T-cell (primary cell): ENCODE results near the gene RPRD1A. TPM values are rescaled to one million over a fixed set of nuclear protein-coding genes. Genes with fewer than 3 reads are reported as not detected.

Experiments used
- ATAC-seq, 4 experiments: fragments of 200-7000 bp in 3 of 4; fragments of 150-1000 bp in 1 of 4; cut with Tn5 transposase; replicated peaks in 1 of 4; 1 replicate in 3 of 4; 2 replicates in 1 of 4; pipeline ENCODE4 v1.10.0; 2021; ENCODE audit warnings: moderate library complexity in 3 of 4, mild to moderate bottlenecking in 2 of 4, moderate number of reproducible peaks in 1 of 4
- CTCF ChIA-PET, 2 donors: fragments of 300-600 bp; sonication (Branson Sonifier 250); formaldehyde crosslinking; loops; one replicate each; lab custom pipeline; 2022; ENCODE audit warnings: antibody characterized with exemption in 2 of 2; lab: Charles Lee
- POLR2A ChIA-PET, 2 donors: fragments of 300-600 bp; sonication (Branson Sonifier 250); formaldehyde crosslinking; loops; one replicate each; lab custom pipeline; 2022; ENCODE audit warnings: antibody characterized with exemption in 2 of 2; lab: Charles Lee
- DNase-seq, 35 experiments: peaks; one replicate each; pipeline versions ENCODE4 v3.0.0 to v3.0.0-alpha.2; 2013 to 2023
- H3K27ac ChIP-seq: one replicate; pipeline ENCODE4 v1.5.1; 2013; ENCODE audit warnings: low read length
- H3K27me3 ChIP-seq, 2 experiments: replicated peaks in 1 of 2; 1 replicate in 1 of 2; 2 replicates in 1 of 2; pipeline versions ENCODE4 v1.6.1 to v1.7.0; 2013; ENCODE audit warnings: low read length in 1 of 2, mixed read lengths in 1 of 2; ENCODE audit not compliant: control insufficient read depth in 2 of 2, insufficient read depth in 2 of 2; ENCODE audit errors: extremely low read depth in 1 of 2
- H3K36me3 ChIP-seq, 2 donors: 1 replicate in 1 of 2; 2 replicates in 1 of 2; pipeline versions ENCODE4 v1.6.1 to v1.7.0; 2013; ENCODE audit warnings: low read length in 1 of 2; ENCODE audit not compliant: control insufficient read depth in 2 of 2, insufficient read depth in 1 of 2; ENCODE audit errors: extremely low read depth in 1 of 2
- H3K4me1 ChIP-seq, 2 experiments: 1 replicate in 1 of 2; 2 replicates in 1 of 2; pipeline versions ENCODE4 v1.6.1 to v1.7.0; 2013; ENCODE audit warnings: low read length in 2 of 2, mixed read lengths in 1 of 2; ENCODE audit not compliant: insufficient read depth in 2 of 2, control insufficient read depth in 1 of 2; ENCODE audit errors: extremely low read depth in 1 of 2
- H3K4me3 ChIP-seq, 2 donors: 1 replicate in 1 of 2; 2 replicates in 1 of 2; pipeline versions ENCODE4 v1.5.1 to v1.7.0; 2013; ENCODE audit warnings: mild to moderate bottlenecking in 2 of 2, low read length in 1 of 2, moderate library complexity in 1 of 2; ENCODE audit not compliant: control insufficient read depth in 1 of 2; ENCODE audit errors: extremely low read depth in 1 of 2
- H3K9me3 ChIP-seq: 2 replicates; pipeline ENCODE4 v1.7.0; 2013
- H3K27ac Mint-ChIP-seq, 2 donors: one replicate each; pipeline ENCODE4 v1.8.0; 2020 to 2021; ENCODE audit warnings: mild to moderate bottlenecking in 2 of 2, mixed read lengths in 2 of 2
- H3K27me3 Mint-ChIP-seq, 2 donors: one replicate each; pipeline ENCODE4 v1.8.0; 2021 to 2022; ENCODE audit warnings: mixed read lengths in 2 of 2
- H3K36me3 Mint-ChIP-seq: one replicate; pipeline ENCODE4 v1.8.0; 2021; ENCODE audit warnings: mixed read lengths
- H3K4me1 Mint-ChIP-seq, 3 donors: one replicate each; pipeline ENCODE4 v1.8.0; 2020 to 2022; ENCODE audit warnings: mixed read lengths in 3 of 3, mild to moderate bottlenecking in 1 of 3
- H3K4me3 Mint-ChIP-seq, 3 donors: one replicate each; pipeline ENCODE4 v1.8.0; 2020 to 2022; ENCODE audit warnings: mild to moderate bottlenecking in 3 of 3, mixed read lengths in 3 of 3, moderate library complexity in 3 of 3
- H3K9me3 Mint-ChIP-seq, 3 donors: one replicate each; pipeline ENCODE4 v1.8.0; 2020 to 2022; ENCODE audit warnings: mixed read lengths in 3 of 3
- WGBS: methylation state at CpG from one replicate; pipeline ENCODE4 v1.1.5; 2013; ENCODE audit warnings: missing lambda C conversion rate; ENCODE audit not compliant: insufficient coverage; 5-methylcytosine and 5-hydroxymethylcytosine counted together
- total RNA-seq, 35 experiments: library from RNA in 6 of 35; stranded (reverse) in 6 of 35; fragments of 120-200 nt in 1 of 35; gene quantifications; one replicate each; pipeline versions ENCODE4 v1.2.1 to v1.2.4 and lab custom pipeline; 2013 to 2026

RPRD1A gene
- total RNA-seq, 5 donors from 2014 or later (not counting 1 experiment from before 2014, with no cell fraction given) = 22.3 to 37.4 (median 36.8) TPM

GRCh38 chr18:35956226-35956625, 111.1 kb downstream of the RPRD1A start:
- CTCF ChIA-PET = no interaction called here
- Mint-ChIP-seq H3K27me3 (peaks cover 19 to 35% of the 10 kb centered on the region in 2 donors), H3K4me1 (no peaks in the 10 kb centered on the region), H3K4me3 (no peak overlapping the region), H3K36me3 (no peaks in the 10 kb centered on the region), H3K27ac (no peak overlapping the region), H3K9me3 (peaks cover 0 to 14% (median 0%) of the 10 kb centered on the region in 3 donors)
- H3K4me1 ChIP-seq = no peaks in the 10 kb centered on the region
- no peak overlapping the region for H3K27ac ChIP-seq
- H3K9me3 ChIP-seq = no peaks in the 10 kb centered on the region
- H3K4me3 ChIP-seq = no peak overlapping the region
- no peaks in the 10 kb centered on the region for H3K36me3 ChIP-seq
- H3K27me3 ChIP-seq = peaks cover 0 to 5% of the 10 kb centered on the region in 2 experiments
- ATAC-seq = no peak
- WGBS = no CpG with 5 or more reads among the region's 3 CpGs
- POLR2A ChIA-PET = no interaction called here
- no peak for DNase-seq

- ATAC-seq (no peak), DNase-seq (no peak)
- ChIA-PET CTCF (no interaction called here), POLR2A (no interaction called here)
- H3K27me3 Mint-ChIP-seq = peaks cover 28 to 39% of the 10 kb centered on the region in 2 donors
- peaks cover 0 to 10% of the 10 kb centered on the region in 2 experiments for H3K27me3 ChIP-seq
- H3K36me3 ChIP-seq = no peaks in the 10 kb centered on the region
- no peak overlapping the region for H3K4me3 ChIP-seq
- H3K36me3 Mint-ChIP-seq = no peaks in the 10 kb centered on the region
- no peak overlapping the region for H3K27ac ChIP-seq
- no peaks in the 10 kb centered on the region for H3K9me3 ChIP-seq
- no peak overlapping the region for H3K27ac Mint-ChIP-seq
- peaks cover 0 to 7% of the 10 kb centered on the region in 2 experiments for H3K4me1 ChIP-seq
- no CpG with 5 or more reads among the region's 1 CpG for WGBS
- H3K4me3 Mint-ChIP-seq = no peak overlapping the region
- H3K4me1 Mint-ChIP-seq = peaks cover 4 to 10% (median 10%) of the 10 kb centered on the region in 3 donors
- H3K9me3 Mint-ChIP-seq = peaks cover 0 to under 1% (median 0%) of the 10 kb centered on the region in 3 donors
Measured at GRCh38 chr18:35953688-35954087, 113.7 kb downstream of the RPRD1A start.

DNA sequence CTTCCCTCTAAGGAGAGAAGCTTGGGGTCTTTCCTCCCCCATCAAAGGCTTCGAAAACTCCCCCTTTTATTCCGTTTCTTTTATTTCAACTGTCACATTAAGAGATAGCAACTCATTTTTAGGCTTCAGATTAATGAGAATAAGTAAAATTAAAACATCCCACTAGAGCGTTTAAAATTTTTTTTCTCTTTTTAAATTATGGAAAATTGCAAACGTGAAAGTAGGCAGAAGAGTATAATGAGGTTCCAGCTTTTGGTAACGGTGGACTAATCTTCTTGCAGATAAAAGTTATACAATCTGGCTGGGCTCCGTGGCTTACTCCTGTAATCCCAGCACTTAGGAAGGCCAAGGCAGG, 116.8 kb downstream of the RPRD1A start:
- no peaks in the 10 kb centered on the region for H3K36me3 Mint-ChIP-seq
- WGBS = 33% methylated on average over 1 of the region's 6 CpGs

DNA sequence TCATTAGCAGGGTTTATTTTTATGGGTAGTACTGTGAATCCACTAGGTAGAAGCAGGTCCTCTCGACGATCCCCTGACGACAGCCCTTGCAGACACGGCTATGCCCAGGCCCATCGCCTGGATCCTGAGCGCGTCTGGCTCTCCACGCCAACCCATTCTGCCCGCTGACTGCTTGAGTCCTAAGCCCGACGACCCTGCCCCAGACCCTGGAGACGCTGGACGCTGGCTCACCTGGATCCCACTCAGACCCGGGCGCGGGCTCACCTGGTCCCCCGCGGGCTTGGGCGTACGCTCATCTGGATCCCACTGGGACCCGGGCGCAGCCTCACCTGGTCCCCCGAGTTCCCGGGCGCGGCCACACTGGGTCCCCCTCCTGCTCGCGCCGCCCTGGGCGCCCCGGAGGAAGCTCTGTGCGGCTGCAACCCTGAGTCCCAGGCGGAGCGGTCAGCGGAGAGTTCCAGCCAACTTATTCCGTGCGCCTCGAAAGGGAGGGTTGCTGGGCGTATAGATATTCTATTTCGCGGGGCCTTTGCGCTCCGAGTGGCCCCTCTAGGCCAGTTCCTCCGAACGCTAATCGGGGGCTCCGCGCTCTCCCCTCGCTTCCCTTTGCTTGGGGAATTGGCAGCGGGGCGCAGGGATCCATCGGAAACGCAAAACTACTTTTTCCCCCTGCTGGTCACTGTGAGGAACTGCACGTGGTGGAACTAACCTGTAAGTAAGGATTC, 117.3 kb downstream of the RPRD1A start:
- DNase-seq = peak in 34 of 35 experiments; percentile 8 to 77 (median 34)
- no peak overlapping the region for H3K27ac Mint-ChIP-seq
- peak overlapping the region; percentile 57 to 75 for H3K4me3 ChIP-seq

More for the DNA sequence above, 116.8 kb downstream of the RPRD1A start:
- H3K4me3 ChIP-seq = peak overlapping the region; percentile 57 to 75
- H3K27ac Mint-ChIP-seq = no peak overlapping the region
- no peaks in the 10 kb centered on the region for H3K9me3 ChIP-seq
- ChIA-PET CTCF (interaction anchor here in 1 of 2 donors (0.6 to 0.8 kb wide), 2 partner anchors 9 to 194 kb away, joined by 3 read pairs; no protein-coding TSS in a partner anchor), POLR2A (no interaction called here)
- ATAC-seq (no peak), DNase-seq (no peak)
- peaks cover 23% of the 10 kb centered on the region in 2 donors for H3K27me3 Mint-ChIP-seq
- H3K4me1 ChIP-seq = peaks cover 0 to 7% of the 10 kb centered on the region in 2 experiments
- H3K4me1 Mint-ChIP-seq = peaks cover 4 to 10% (median 10%) of the 10 kb centered on the region in 3 donors
- H3K36me3 ChIP-seq = no peaks in the 10 kb centered on the region
- H3K27ac ChIP-seq = no peak overlapping the region
- peak overlapping the region; percentile 79 to 89 (median 80) for H3K4me3 Mint-ChIP-seq
- peaks cover 0 to 11% of the 10 kb centered on the region in 2 experiments for H3K27me3 ChIP-seq
- H3K9me3 Mint-ChIP-seq = no peaks in the 10 kb centered on the region

GRCh38 chr18:35949090-35949489, 118.3 kb downstream of the RPRD1A start:
- ChIA-PET CTCF (no interaction called here), POLR2A (no interaction called here)
- no peak overlapping the region for H3K27ac Mint-ChIP-seq

More for the DNA sequence above, 117.3 kb downstream of the RPRD1A start:
- no peaks in the 10 kb centered on the region for H3K36me3 Mint-ChIP-seq
- peaks cover 4 to 10% (median 10%) of the 10 kb centered on the region in 3 donors for H3K4me1 Mint-ChIP-seq
- POLR2A ChIA-PET = no interaction called here
- peak overlapping the region; percentile 79 to 89 (median 80) for H3K4me3 Mint-ChIP-seq
- no peaks in the 10 kb centered on the region for H3K36me3 ChIP-seq
- no peaks in the 10 kb centered on the region for H3K9me3 Mint-ChIP-seq
- H3K9me3 ChIP-seq = no peaks in the 10 kb centered on the region
- 15% methylated on average over 49 of the region's 54 CpGs for WGBS
- CTCF ChIA-PET = interaction anchor here in 1 of 2 donors (0.6 to 0.8 kb wide), 2 partner anchors 9 to 194 kb away, joined by 3 read pairs; no protein-coding TSS in a partner anchor
- peaks cover 0 to 7% of the 10 kb centered on the region in 2 experiments for H3K4me1 ChIP-seq
- H3K27me3 ChIP-seq = peaks cover 0 to 11% of the 10 kb centered on the region in 2 experiments
- H3K27me3 Mint-ChIP-seq = peaks cover 22 to 23% of the 10 kb centered on the region in 2 donors
- no peak overlapping the region for H3K27ac ChIP-seq
- ATAC-seq = peak; percentile 76 to 83 (median 78)

GRCh38 chr18:35948080-35948479, 119.3 kb downstream of the RPRD1A start:
- Mint-ChIP-seq H3K27ac (no peak overlapping the region), H3K9me3 (no peaks in the 10 kb centered on the region), H3K4me3 (no peak overlapping the region), H3K4me1 (peaks cover 4 to 10% (median 10%) of the 10 kb centered on the region in 3 donors), H3K36me3 (no peaks in the 10 kb centered on the region), H3K27me3 (peaks cover 19 to 20% of the 10 kb centered on the region in 2 donors)
- 90% methylated on average over 3 of the region's 3 CpGs for WGBS
- H3K27me3 ChIP-seq = peaks cover 0 to 11% of the 10 kb centered on the region in 2 experiments
- H3K4me1 ChIP-seq = peaks cover 0 to 7% of the 10 kb centered on the region in 2 experiments
- DNase-seq (no peak), ATAC-seq (no peak)
- H3K9me3 ChIP-seq = no peaks in the 10 kb centered on the region
- CTCF ChIA-PET = interaction anchor here (0.6 to 1.2 kb wide), 3 partner anchors 192 to 547 kb away, joined by 3 read pairs; no protein-coding TSS in a partner anchor
- no peaks in the 10 kb centered on the region for H3K36me3 ChIP-seq
- POLR2A ChIA-PET = no interaction called here
- no peak overlapping the region for H3K4me3 ChIP-seq
- H3K27ac ChIP-seq = no peak overlapping the region

More at GRCh38 chr18:35949090-35949489, 118.3 kb downstream of the RPRD1A start:
- ATAC-seq (no peak), DNase-seq (no peak)
- peaks cover 20 to 21% of the 10 kb centered on the region in 2 donors for H3K27me3 Mint-ChIP-seq
- no peaks in the 10 kb centered on the region for H3K36me3 ChIP-seq
- H3K36me3 Mint-ChIP-seq = no peaks in the 10 kb centered on the region
- H3K9me3 ChIP-seq = no peaks in the 10 kb centered on the region
- no peak overlapping the region for H3K4me3 ChIP-seq
- H3K4me1 Mint-ChIP-seq = peaks cover 4 to 10% (median 10%) of the 10 kb centered on the region in 3 donors
- H3K27me3 ChIP-seq = peaks cover 0 to 11% of the 10 kb centered on the region in 2 experiments
- H3K27ac ChIP-seq = no peak overlapping the region
- 100% methylated on average over 2 of the region's 6 CpGs for WGBS
- peak overlapping the region in 1 of 3 donors; percentile 89 for H3K4me3 Mint-ChIP-seq
- peaks cover 0 to 7% of the 10 kb centered on the region in 2 experiments for H3K4me1 ChIP-seq
- H3K9me3 Mint-ChIP-seq = no peaks in the 10 kb centered on the region
